ENCODE results near the gene ATXN10.

Gene ATXN10

GRCh38 chr22:45882881-45883810 lies 211.5 kb downstream of the ATXN10 start:
- H3K4me3 ChIP-seq (ENCODE audit: low read depth, low read length), result no peak overlapping the region
- TF ChIP-seq CTCF (conservative IDR thresholded peaks at IDR 0.05; ENCODE audit: low read depth, low read length), result no peak
- DNase-seq (ENCODE audit: low read depth), result no peak

GRCh38 chr22:45883811-45884170 lies 212.2 kb downstream of the ATXN10 start:
- no peak for DNase-seq (ENCODE audit: low read depth)
- H3K4me3 ChIP-seq (ENCODE audit: low read depth, low read length), result no peak overlapping the region
- TF ChIP-seq CTCF (conservative IDR thresholded peaks at IDR 0.05; ENCODE audit: low read depth, low read length), result no peak

- no peak for TF ChIP-seq CTCF (conservative IDR thresholded peaks at IDR 0.05; ENCODE audit: low read depth, low read length)
- DNase-seq (ENCODE audit: low read depth), result no peak
- no peak overlapping the region for H3K4me3 ChIP-seq (ENCODE audit: low read depth, low read length)
Measured at GRCh38 chr22:45884201-45885062, 212.8 kb downstream of the ATXN10 start.

- DNase-seq (ENCODE audit: low read depth), result no peak
- H3K4me3 ChIP-seq (ENCODE audit: low read depth, low read length), result no peak overlapping the region
- no peak for TF ChIP-seq CTCF (conservative IDR thresholded peaks at IDR 0.05; ENCODE audit: low read depth, low read length)
Measured at GRCh38 chr22:45885171-45885840, 213.7 kb downstream of the ATXN10 start.

- no peak for DNase-seq (ENCODE audit: low read depth)
- no peak for TF ChIP-seq CTCF (conservative IDR thresholded peaks at IDR 0.05; ENCODE audit: low read depth, low read length)
Measured at GRCh38 chr22:45885941-45886395, 214.3 kb downstream of the ATXN10 start.

GRCh38 chr22:45886540-45886939 lies 214.9 kb downstream of the ATXN10 start:
- no peak overlapping the region for H3K4me3 ChIP-seq (ENCODE audit: low read depth, low read length)
- no peak for DNase-seq (ENCODE audit: low read depth)
- no peak for TF ChIP-seq CTCF (conservative IDR thresholded peaks at IDR 0.05; ENCODE audit: low read depth, low read length)

More at GRCh38 chr22:45885941-45886395, 214.3 kb downstream of the ATXN10 start:
- H3K4me3 ChIP-seq (ENCODE audit: low read depth, low read length), result no peak overlapping the region
